GM21737 (cell line): ENCODE measurements around the gene AUTS2.

ENCODE experiments used
- ATAC-seq: cut with Tn5 transposase; IDR thresholded peaks from one replicate; pipeline ENCODE4 v1.9.1; 2021; ENCODE audit warnings: mild to moderate bottlenecking, moderate library complexity; ENCODE audit not compliant: unreplicated experiment

AUTS2 gene

GRCh38 chr7:70596598-70596913 is 998.3 kb downstream of the AUTS2 start:
- no peak for ATAC-seq

GRCh38 chr7:70597066-70597465 is 998.8 kb downstream of the AUTS2 start:
- ATAC-seq, result no peak

- no peak for ATAC-seq
These were observed 1000.7 kb downstream of the AUTS2 start for GRCh38 chr7:70598976-70599375.

GRCh38 chr7:70599446-70600190 is 1001.3 kb downstream of the AUTS2 start:
- no peak for ATAC-seq

- ATAC-seq, result no peak
These were observed 1002.7 kb downstream of the AUTS2 start for GRCh38 chr7:70600993-70601392.

- ATAC-seq, result no peak
These were observed 1003.8 kb downstream of the AUTS2 start for GRCh38 chr7:70602117-70602516.

GRCh38 chr7:70607281-70607680 is 1009.0 kb downstream of the AUTS2 start:
- no peak for ATAC-seq

- ATAC-seq, result no peak
These were observed 1009.5 kb downstream of the AUTS2 start for GRCh38 chr7:70607759-70608158.

- ATAC-seq, result no peak
These were observed 1010.0 kb downstream of the AUTS2 start for GRCh38 chr7:70608229-70608628.

GRCh38 chr7:70612811-70613210 is 1014.5 kb downstream of the AUTS2 start:
- ATAC-seq, result no peak

- ATAC-seq, result no peak
These were observed 1016.2 kb downstream of the AUTS2 start for GRCh38 chr7:70614237-70615045.

- no peak for ATAC-seq
These were observed 1016.9 kb downstream of the AUTS2 start for GRCh38 chr7:70615066-70615606.

- no peak for ATAC-seq
These were observed 1017.9 kb downstream of the AUTS2 start for GRCh38 chr7:70616211-70616610.

- ATAC-seq, result no peak
These were observed 1018.5 kb downstream of the AUTS2 start for GRCh38 chr7:70616821-70617220.

- no peak for ATAC-seq
These were observed 1019.8 kb downstream of the AUTS2 start for GRCh38 chr7:70618020-70618551.

GRCh38 chr7:70619130-70619529 is 1020.9 kb downstream of the AUTS2 start:
- no peak for ATAC-seq

- no peak for ATAC-seq
These were observed 1021.4 kb downstream of the AUTS2 start for GRCh38 chr7:70619659-70620058.

GRCh38 chr7:70620333-70621055 is 1022.2 kb downstream of the AUTS2 start:
- ATAC-seq, result no peak

- ATAC-seq, result no peak
These were observed 1023.8 kb downstream of the AUTS2 start for GRCh38 chr7:70621954-70622600.

GRCh38 chr7:70622936-70623335 is 1024.7 kb downstream of the AUTS2 start:
- ATAC-seq, result no peak
